BJ (cell line): ENCODE data around the gene CTSW. TPM values are rescaled to one million over a fixed set of nuclear protein-coding genes. Genes with fewer than 3 reads are reported as not detected.

ENCODE experiments used
- CTCF ChIA-PET: fragments of 350-600 bp; formaldehyde crosslinking; extraction: SDS; loops from one replicate; lab custom pipeline; 2021; ENCODE audit warnings: antibody characterized with exemption, inconsistent platforms; lab: Yijun Ruan, JAX
- POLR2A ChIA-PET: fragments of 300-600 bp; sonication (Branson Sonifier 250); formaldehyde crosslinking; extraction: SDS; loops from one replicate; lab custom pipeline; 2021; ENCODE audit warnings: antibody characterized with exemption; lab: Charles Lee
- DNase-seq: peaks from one replicate; pipeline ENCODE4 v3.0.0-alpha.2; 2011; ENCODE audit warnings: low read depth
- H3K27me3 ChIP-seq: 2 replicates; pipeline ENCODE4 v1.6.0; 2011; ENCODE audit warnings: low read length; ENCODE audit not compliant: control insufficient read depth, insufficient read depth
- H3K36me3 ChIP-seq: 2 replicates; pipeline ENCODE4 v1.5.1; 2011; ENCODE audit warnings: low read length; ENCODE audit not compliant: control insufficient read depth, insufficient read depth
- H3K4me3 ChIP-seq: 2 replicates; pipeline ENCODE4 v1.5.1; 2011; ENCODE audit warnings: low read depth, mild to moderate bottlenecking, control low read depth, low read length
- polyA plus RNA-seq: library from polyadenylated mRNA; depleted of rRNA; stranded (reverse); fragments of >200 nt; gene quantifications from 2 replicates; pipeline ENCODE4 v1.2.3, GENCODE V29; 2011
- TF ChIP-seq, protein P1 (sequence below): IDR thresholded peaks from 2 replicates; pipeline ENCODE4 v1.5.1; 2011; ENCODE audit warnings: low read depth, mild to moderate bottlenecking, control low read depth, inconsistent platforms, low read length, moderate library complexity; ENCODE audit not compliant: insufficient read depth

Gene CTSW
- polyA plus RNA-seq, 1 experiment: 0.21 TPM

DNA sequence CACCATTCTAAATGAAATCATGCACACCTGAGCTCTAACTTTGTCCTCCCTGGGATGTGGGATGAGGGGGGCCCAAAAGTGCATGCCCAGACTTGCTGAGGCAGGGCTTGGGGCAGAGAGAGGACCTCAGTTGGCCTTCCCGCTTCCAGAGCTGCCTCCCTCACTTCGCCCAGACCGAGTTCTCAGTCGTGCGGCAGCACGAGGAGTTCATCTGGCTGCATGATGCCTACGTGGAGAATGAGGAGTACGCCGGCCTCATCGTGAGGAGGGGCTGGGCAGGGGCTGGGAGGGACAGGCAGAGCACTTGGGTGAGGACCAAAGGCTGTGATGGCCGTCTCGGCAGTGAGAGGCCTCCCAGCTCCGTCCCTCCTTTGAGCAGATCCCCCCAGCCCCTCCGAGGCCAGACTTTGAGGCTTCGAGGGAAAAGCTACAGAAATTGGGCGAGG lies 29.8 kb upstream of the CTSW start:
- H3K36me3 ChIP-seq: peaks cover 35% of the 10 kb centered on the region
- DNase-seq: no peak
- no peak overlapping the region for H3K4me3 ChIP-seq
- CTCF ChIA-PET: interaction anchor here (0.7 to 2.6 kb wide), 7 partner anchors 9 to 173 kb away, joined by 3 to 9 read pairs (median 3); partner anchors contain the start of genes EFEMP2, KAT5 and MUS81
- POLR2A ChIA-PET: no interaction called here
- no peaks in the 10 kb centered on the region for H3K27me3 ChIP-seq
- TF ChIP-seq, protein P1, sequence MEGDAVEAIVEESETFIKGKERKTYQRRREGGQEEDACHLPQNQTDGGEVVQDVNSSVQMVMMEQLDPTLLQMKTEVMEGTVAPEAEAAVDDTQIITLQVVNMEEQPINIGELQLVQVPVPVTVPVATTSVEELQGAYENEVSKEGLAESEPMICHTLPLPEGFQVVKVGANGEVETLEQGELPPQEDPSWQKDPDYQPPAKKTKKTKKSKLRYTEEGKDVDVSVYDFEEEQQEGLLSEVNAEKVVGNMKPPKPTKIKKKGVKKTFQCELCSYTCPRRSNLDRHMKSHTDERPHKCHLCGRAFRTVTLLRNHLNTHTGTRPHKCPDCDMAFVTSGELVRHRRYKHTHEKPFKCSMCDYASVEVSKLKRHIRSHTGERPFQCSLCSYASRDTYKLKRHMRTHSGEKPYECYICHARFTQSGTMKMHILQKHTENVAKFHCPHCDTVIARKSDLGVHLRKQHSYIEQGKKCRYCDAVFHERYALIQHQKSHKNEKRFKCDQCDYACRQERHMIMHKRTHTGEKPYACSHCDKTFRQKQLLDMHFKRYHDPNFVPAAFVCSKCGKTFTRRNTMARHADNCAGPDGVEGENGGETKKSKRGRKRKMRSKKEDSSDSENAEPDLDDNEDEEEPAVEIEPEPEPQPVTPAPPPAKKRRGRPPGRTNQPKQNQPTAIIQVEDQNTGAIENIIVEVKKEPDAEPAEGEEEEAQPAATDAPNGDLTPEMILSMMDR: no peak

DNA sequence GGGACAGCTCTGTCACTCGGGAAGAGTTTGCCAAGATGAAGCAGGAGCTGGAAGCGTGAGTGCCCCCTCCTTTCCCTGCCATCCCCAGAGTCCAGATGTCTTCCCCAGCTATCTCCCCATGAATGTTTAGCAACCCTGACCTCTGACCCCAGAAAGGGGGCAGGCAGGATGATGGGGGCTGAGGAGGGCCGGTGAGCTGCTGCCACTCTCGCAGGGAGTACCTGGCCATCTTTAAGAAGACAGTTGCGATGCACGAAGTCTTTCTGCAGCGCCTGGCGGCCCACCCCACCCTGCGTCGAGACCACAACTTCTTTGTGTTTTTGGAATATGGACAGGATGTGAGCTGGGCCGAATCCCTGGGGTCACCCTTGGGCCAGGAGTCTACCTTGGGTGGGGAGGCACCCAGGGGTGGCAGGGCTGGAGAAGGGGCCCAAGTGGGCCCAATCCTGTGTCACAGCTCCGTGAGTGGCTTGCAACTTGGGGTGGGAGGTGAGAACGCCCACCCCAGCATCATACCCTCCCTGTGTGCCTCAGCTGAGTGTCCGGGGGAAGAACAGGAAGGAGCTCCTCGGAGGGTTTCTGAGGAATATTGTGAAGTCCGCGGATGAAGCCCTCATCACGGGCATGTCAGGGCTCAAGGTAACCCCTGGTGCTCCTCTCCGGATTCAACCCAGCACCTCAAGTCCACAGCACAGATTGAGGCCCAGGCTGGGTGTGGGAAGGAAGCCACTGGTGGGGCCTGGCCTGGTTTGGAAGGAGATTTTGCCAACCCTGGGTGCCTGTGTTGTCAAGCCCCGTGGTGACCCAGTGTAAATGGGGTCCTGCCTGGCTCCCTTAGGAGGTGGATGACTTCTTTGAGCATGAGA lies 29.2 kb upstream of the CTSW start:
- H3K4me3 ChIP-seq: no peak overlapping the region
- ChIA-PET CTCF (interaction anchor here (0.6 to 2.6 kb wide), 12 partner anchors 8 to 408 kb away, joined by 3 to 9 read pairs (median 3); partner anchors contain the start of genes EFEMP2, KAT5 and MUS81), POLR2A (no interaction called here)
- peaks cover 40% of the 10 kb centered on the region for H3K36me3 ChIP-seq
- DNase-seq: no peak
- no peaks in the 10 kb centered on the region for H3K27me3 ChIP-seq
- TF ChIP-seq, protein P1: no peak

DNA sequence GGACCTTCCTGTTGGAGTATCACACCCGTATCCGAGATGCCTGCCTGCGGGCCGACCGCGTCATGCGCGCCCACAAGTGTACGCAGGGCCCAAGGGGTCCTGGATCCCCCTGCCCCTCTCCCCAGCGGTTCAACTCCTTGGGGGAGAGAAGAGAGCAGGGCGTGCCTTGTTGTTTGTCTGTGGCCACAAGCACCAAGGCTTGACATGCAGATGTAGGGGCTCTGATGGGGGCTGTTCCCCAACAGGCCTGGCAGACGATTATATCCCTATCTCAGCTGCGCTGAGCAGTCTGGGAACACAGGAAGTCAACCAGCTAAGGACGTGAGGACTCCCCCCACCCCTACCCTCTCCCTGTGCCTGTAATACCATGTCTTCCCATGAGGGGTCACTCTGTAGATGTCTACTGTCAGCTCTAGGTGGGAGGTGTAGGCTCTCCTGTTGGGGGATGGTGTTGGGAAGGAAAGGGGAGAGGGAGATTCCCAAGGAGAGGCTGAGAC lies 28.5 kb upstream of the CTSW start:
- Histone ChIP-seq H3K36me3 (peaks cover 47% of the 10 kb centered on the region), H3K27me3 (no peaks in the 10 kb centered on the region), H3K4me3 (no peak overlapping the region)
- no peak for DNase-seq
- ChIA-PET POLR2A (interaction anchor here (0.6 kb wide), 1 partner anchor 751 kb away, joined by 4 read pairs; no protein-coding TSS in a partner anchor), CTCF (interaction anchor here (0.7 to 2.6 kb wide), 11 partner anchors 9 to 407 kb away, joined by 3 to 9 read pairs (median 4); partner anchors contain the start of gene KAT5)
- TF ChIP-seq, protein P1: peak; percentile 56

DNA sequence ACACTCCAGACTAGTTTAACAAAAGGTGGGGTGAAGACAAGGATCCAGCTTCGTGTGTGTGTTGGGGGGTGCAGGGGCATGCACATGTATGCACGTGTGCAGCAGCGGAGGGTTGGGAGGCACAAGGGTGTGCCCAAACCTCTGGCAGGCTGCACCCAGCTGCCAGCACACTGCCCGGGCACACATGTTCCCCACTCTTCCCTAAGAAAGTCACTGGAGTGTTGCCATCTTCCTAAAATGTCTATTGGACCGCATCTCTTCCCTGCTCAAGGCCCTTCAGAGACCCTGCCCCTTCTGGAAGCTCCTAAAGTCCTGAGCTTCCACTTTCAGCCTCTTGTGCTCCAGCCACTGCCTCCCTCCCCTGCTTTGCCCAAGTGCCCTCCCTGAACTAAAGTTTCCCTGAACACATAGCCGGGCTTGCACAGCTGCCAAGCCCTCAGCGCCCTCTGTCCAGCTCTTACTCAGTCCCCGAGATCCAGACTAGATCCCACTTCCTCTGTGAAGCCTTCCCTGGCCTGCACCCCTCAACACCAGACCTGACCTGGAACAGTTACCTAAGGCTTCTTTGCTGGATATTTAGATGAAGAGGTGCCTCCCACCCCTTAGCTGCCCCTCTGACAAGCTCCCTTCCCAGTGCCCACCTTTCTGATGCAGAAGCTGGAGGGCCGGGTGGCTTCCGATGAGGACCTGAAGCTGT lies 27.7 kb upstream of the CTSW start:
- Histone ChIP-seq H3K27me3 (no peaks in the 10 kb centered on the region), H3K4me3 (no peak overlapping the region), H3K36me3 (peaks cover 48% of the 10 kb centered on the region)
- POLR2A ChIA-PET: interaction anchor here (0.6 to 1.0 kb wide), 2 partner anchors 19 to 752 kb away, joined by 3 to 4 read pairs; no protein-coding TSS in a partner anchor
- no peak for DNase-seq
- CTCF ChIA-PET: interaction anchor here (0.8 to 2.6 kb wide), 11 partner anchors 9 to 311 kb away, joined by 3 to 9 read pairs (median 4); partner anchors contain the start of gene KAT5
- TF ChIP-seq, protein P1: no peak
